Ascending aorta (tissue), 2 donors: ENCODE measurements around the gene APP. TPM values are rescaled to one million over a fixed set of nuclear protein-coding genes. Genes with fewer than 3 reads are reported as not detected.

Source experiments
- DNase-seq, 2 donors: peaks; one replicate each; pipeline ENCODE4 v3.0.0-alpha.2; 2019; ENCODE audit warnings: low spot score in 2 of 2
- H3K27ac ChIP-seq, 2 donors: fragments of 200-600 bp; sonication (generic); one replicate each; pipeline ENCODE4 v1.5.1; 2016 to 2017; ENCODE audit warnings: mild to moderate bottlenecking in 1 of 2
- H3K27me3 ChIP-seq: fragments of 200-600 bp; sonication (generic); one replicate; pipeline ENCODE4 v1.5.1; 2017
- H3K36me3 ChIP-seq, 2 donors: fragments of 200-600 bp; sonication (generic); one replicate each; pipeline ENCODE4 v1.5.1; 2016
- H3K4me1 ChIP-seq, 2 donors: fragments of 200-600 bp; sonication (generic); one replicate each; pipeline ENCODE4 v1.5.1; 2016 to 2017; ENCODE audit warnings: mild to moderate bottlenecking in 1 of 2
- H3K4me3 ChIP-seq, 2 donors: fragments of 200-600 bp; sonication (generic); one replicate each; pipeline ENCODE4 v1.5.1; 2016 to 2017; ENCODE audit warnings: mild to moderate bottlenecking in 1 of 2
- H3K9me3 ChIP-seq, 2 donors: fragments of 200-600 bp; sonication (generic); one replicate each; pipeline ENCODE4 v1.5.1; 2016
- intact Hi-C: fragments of 100-400 bp; cut with DNase I; formaldehyde crosslinking; loops from one replicate; pipeline ENCODE4 v1.15.1; 2023
- total RNA-seq: library from RNA; depleted of rRNA; stranded (reverse); fragments of >200 nt; gene quantifications from one replicate; pipeline ENCODE4 v1.1.0, GENCODE V29; 2016
- TF ChIP-seq, protein P1 (sequence below), 3 experiments: fragments of 200-600 bp in 2 of 3; fragments of 450-650 bp in 1 of 3; sonication (generic) in 2 of 3; IDR thresholded peaks; one replicate each; pipeline ENCODE4 v1.5.1; 2016 to 2019; ENCODE audit warnings: antibody characterized with exemption in 3 of 3, mild to moderate bottlenecking in 1 of 3, moderate library complexity in 1 of 3

APP gene
- total RNA-seq, 1 donor from 2014 or later: 350 TPM

DNA sequence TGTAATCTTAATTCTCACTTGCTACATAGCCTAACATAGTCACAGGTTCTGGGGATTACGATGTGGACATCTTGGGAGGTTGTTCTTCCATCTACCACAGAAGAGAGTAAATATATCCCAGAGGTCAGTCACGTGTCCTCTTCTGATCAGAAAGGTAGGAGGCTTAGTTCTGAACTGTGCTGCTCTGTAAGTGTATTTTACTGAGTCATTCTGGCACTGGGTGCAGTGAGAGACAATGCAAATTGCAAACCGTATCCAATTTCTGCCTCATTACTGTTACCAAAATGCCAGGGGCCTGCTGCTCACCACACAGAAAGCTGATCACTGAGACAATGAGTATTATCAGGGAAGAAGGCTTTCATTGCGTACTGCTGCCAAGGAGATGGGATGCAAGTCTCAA lies 331.8 kb downstream of the APP start:
- no peak overlapping the region for H3K27ac ChIP-seq
- no peaks in the 10 kb centered on the region for H3K27me3 ChIP-seq
- no peak for DNase-seq
- no peaks in the 10 kb centered on the region for H3K36me3 ChIP-seq
- H3K4me1 ChIP-seq: no peaks in the 10 kb centered on the region
- intact Hi-C loops: no loop called here
- TF ChIP-seq, protein P1, sequence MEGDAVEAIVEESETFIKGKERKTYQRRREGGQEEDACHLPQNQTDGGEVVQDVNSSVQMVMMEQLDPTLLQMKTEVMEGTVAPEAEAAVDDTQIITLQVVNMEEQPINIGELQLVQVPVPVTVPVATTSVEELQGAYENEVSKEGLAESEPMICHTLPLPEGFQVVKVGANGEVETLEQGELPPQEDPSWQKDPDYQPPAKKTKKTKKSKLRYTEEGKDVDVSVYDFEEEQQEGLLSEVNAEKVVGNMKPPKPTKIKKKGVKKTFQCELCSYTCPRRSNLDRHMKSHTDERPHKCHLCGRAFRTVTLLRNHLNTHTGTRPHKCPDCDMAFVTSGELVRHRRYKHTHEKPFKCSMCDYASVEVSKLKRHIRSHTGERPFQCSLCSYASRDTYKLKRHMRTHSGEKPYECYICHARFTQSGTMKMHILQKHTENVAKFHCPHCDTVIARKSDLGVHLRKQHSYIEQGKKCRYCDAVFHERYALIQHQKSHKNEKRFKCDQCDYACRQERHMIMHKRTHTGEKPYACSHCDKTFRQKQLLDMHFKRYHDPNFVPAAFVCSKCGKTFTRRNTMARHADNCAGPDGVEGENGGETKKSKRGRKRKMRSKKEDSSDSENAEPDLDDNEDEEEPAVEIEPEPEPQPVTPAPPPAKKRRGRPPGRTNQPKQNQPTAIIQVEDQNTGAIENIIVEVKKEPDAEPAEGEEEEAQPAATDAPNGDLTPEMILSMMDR (IDR thresholded peaks at IDR 0.05): no peak
- peaks cover 0 to 2% of the 10 kb centered on the region in 2 donors for H3K9me3 ChIP-seq
- no peak overlapping the region for H3K4me3 ChIP-seq

DNA sequence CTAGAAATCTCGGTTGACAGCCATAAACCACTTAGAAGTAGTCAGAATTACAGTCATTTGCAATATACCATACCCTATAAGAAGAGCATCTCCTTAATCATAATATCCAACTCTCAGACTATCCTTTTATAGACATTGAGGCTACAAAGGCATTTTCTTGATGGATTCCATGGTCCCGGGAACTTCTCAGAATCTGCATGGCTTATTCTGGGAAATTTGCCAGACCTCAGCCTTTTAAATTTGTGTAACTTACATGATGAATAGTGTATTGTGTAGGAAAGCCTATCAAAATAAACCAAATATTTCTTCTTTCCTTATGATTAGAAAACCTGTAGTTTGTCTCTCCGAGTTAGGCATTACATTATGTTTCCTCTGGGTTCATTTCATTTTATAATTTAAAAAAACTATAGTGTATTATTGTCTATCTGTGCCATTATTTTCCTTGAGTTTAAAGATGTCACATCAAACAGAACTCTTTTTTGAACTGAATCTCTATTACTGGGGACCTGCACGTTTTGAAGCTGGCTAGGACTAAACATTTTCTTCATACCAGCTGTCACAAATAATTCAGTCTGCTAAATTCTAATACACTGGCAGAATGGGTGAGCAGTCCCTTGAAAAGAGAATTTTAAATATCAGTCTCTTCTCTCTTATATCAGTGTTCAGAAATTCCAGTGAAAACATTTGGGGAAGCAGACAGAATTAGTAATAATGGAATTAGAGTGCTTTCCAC lies 332.9 kb downstream of the APP start:
- intact Hi-C loops: no loop called here
- TF ChIP-seq, protein P1 (IDR thresholded peaks at IDR 0.05): no peak
- DNase-seq: no peak
- H3K9me3 ChIP-seq: peaks cover 0 to 3% of the 10 kb centered on the region in 2 donors
- no peak overlapping the region for H3K27ac ChIP-seq
- H3K4me3 ChIP-seq: no peak overlapping the region
- H3K27me3 ChIP-seq: no peaks in the 10 kb centered on the region
- no peaks in the 10 kb centered on the region for H3K4me1 ChIP-seq
- H3K36me3 ChIP-seq: no peaks in the 10 kb centered on the region

DNA sequence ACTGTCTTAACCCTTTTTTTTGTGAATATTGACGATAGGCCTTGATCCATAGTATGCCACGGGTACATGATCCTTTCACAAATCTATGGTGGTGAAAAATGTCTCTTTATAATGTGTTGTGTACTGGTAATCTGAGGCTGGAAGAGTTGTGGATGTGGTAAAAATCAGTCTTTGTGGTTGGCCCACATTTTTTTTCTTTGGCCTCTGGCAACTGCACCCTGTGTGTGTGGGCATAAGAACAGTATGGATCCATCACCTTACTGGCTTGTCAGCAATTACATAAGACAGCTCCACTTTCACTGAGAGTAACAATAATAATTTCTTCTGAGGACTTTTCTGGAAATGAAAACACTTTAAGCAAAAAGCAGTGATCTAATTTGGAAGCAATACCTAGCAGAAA lies 334.2 kb downstream of the APP start:
- H3K36me3 ChIP-seq: no peaks in the 10 kb centered on the region
- no peak overlapping the region for H3K27ac ChIP-seq
- no peaks in the 10 kb centered on the region for H3K4me1 ChIP-seq
- no peak overlapping the region for H3K4me3 ChIP-seq
- TF ChIP-seq, protein P1 (IDR thresholded peaks at IDR 0.05): no peak
- DNase-seq: no peak
- intact Hi-C loops: no loop called here
- H3K27me3 ChIP-seq: no peaks in the 10 kb centered on the region
- H3K9me3 ChIP-seq: peaks cover 0 to 3% of the 10 kb centered on the region in 2 donors

DNA sequence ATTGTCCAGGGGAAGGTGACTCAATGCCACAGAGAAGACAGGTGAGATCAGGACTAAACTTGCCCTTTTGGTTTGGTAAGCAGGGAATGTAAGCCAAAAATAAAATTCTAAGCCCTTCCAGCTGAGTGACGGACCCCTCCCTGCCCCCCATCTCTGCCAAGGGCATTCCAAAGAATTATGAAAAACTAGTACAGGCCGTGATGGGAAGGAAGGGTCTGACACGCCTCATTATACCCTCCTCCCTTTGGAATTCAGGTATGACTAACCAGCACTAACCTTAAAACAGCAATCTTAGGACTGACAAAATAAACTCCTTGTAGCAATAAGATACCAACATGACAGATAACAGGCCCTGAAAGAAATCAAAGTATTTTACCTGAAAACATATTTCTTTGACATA lies 336.2 kb downstream of the APP start:
- intact Hi-C loops: no loop called here
- TF ChIP-seq, protein P1 (IDR thresholded peaks at IDR 0.05): no peak
- DNase-seq: no peak

DNA sequence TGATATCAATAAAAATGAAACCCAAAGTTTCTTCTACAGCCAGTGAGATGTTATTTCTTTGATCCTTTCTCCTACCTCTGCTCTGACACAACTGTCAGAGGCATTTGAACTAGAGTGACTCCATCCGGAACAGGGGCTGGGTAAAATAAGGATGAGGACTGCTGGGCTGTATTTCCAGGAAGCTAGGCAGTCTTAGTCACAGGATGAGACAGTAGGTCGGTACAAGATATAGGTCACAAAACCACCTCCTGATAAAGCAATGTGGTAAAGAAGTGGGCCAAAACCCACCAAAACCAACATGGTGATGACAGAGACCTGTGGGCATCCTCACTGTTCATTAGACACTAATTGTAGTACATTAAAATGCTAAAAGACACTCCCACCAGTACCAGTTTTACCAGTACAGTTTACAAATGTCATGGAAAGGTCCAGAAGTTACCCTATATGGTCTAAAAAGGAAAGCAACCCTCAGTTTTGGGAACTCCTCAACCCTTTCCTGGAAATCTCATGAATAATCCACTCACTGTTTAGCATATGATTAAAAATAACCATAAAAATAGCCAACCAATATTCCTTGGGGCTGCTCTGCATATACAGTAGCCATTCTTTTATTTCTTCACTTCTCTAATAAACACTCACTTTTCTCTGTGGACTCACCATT lies 339.1 kb downstream of the APP start:
- DNase-seq: no peak
- H3K36me3 ChIP-seq: no peaks in the 10 kb centered on the region
- no peak overlapping the region for H3K27ac ChIP-seq
- intact Hi-C loops: no loop called here
- H3K27me3 ChIP-seq: no peaks in the 10 kb centered on the region
- peaks cover 0 to 3% of the 10 kb centered on the region in 2 donors for H3K9me3 ChIP-seq
- TF ChIP-seq, protein P1 (IDR thresholded peaks at IDR 0.05): no peak
- no peaks in the 10 kb centered on the region for H3K4me1 ChIP-seq
- no peak overlapping the region for H3K4me3 ChIP-seq

More for the DNA sequence above, 336.2 kb downstream of the APP start:
- Histone ChIP-seq H3K4me1 (no peaks in the 10 kb centered on the region), H3K36me3 (no peaks in the 10 kb centered on the region), H3K4me3 (no peak overlapping the region), H3K27ac (no peak overlapping the region), H3K27me3 (no peaks in the 10 kb centered on the region), H3K9me3 (peaks cover 0 to 3% of the 10 kb centered on the region in 2 donors)
